GM12891 (cell line): ENCODE measurements around the gene FAM169A.

ENCODE experiments used
- POLR2A ChIP-seq: IDR thresholded peaks from 2 replicates; pipeline ENCODE4 v1.6.1; 2011; ENCODE audit warnings: low read depth, low read length, control low read depth
- POLR2AphosphoS5 ChIP-seq: IDR thresholded peaks from 2 replicates; pipeline ENCODE4 v1.6.1; 2011; ENCODE audit warnings: low read depth, low read length, control low read depth
- SPI1 ChIP-seq: IDR thresholded peaks from 2 replicates; pipeline ENCODE4 v1.6.1; 2011; ENCODE audit warnings: low read depth, low read length, control low read depth
- TAF1 ChIP-seq: IDR thresholded peaks from 2 replicates; pipeline ENCODE4 v1.6.1; 2011; ENCODE audit warnings: low read depth, low read length, control low read depth

DNA sequence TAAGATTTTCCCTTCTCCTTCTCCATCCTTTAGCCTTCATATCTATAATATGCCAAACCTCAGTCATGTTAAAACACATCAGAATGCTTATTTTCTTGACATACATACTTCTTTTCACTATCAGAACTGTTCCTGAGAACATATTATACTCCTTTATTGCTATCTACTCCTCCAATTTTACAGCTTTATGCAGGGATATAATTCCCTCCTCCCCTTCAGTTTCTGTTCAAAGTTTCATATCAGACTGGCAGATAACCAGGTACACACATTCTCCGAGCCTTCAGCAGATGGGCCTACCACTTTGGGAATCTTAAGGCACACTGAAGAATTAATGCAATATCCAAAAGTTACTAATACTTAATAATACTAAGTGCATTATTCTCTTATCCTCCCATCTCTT, 29.1 kb downstream of the FAM169A start:
- no peak for TF ChIP-seq POLR2A
- no peak for TF ChIP-seq TAF1
- no peak for TF ChIP-seq POLR2AphosphoS5
- TF ChIP-seq SPI1, result no peak
